Right lung (tissue), 5 donors: ENCODE measurements around the gene GLIPR2. TPM values are rescaled to one million over a fixed set of nuclear protein-coding genes. Genes with fewer than 3 reads are reported as not detected.
"Not testable (repeated sequence)": the region's sequence is repeated elsewhere in the genome, so short reads cannot be mapped to it uniquely, and the experiment has no call there.

Experiments
- DNase-seq, 2 donors: peaks; one replicate each; pipeline ENCODE4 v3.0.0-alpha.2; 2013
- polyA plus RNA-seq, 5 donors: library from polyadenylated mRNA; unstranded; fragments of 120-200 nt; gene quantifications; one replicate each; pipeline versions ENCODE4 v1.2.1 to v1.2.3, GENCODE V29; 2013; ENCODE audit warnings: inconsistent platforms in 1 of 5, low replicate concordance in 1 of 5; ENCODE audit not compliant: insufficient read length in 5 of 5, insufficient read depth in 1 of 5

Gene GLIPR2
- polyA plus RNA-seq, 5 donors: 32.3 to 42.8 (median 39.4) TPM

DNA sequence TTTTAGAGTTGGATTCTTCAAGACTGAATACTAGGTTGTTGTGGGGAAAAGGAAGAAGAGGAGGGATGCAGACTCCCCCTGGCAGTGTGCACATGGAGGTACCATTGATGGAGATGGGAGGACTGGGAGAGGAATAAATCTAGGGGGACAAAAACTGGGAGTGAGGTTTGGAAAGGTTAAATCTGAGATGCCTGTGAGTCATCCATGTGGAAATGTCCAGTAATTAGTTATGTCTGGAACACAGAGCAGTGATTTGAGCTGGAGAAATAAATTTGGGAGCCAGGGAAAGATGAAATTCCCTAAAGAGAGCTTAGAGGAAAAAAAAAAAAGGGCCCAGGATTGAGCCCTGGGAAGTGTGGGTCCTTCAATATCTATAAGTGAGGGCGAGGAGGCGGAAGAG is 24.7 kb downstream of the GLIPR2 start:
- DNase-seq: no peak

DNA sequence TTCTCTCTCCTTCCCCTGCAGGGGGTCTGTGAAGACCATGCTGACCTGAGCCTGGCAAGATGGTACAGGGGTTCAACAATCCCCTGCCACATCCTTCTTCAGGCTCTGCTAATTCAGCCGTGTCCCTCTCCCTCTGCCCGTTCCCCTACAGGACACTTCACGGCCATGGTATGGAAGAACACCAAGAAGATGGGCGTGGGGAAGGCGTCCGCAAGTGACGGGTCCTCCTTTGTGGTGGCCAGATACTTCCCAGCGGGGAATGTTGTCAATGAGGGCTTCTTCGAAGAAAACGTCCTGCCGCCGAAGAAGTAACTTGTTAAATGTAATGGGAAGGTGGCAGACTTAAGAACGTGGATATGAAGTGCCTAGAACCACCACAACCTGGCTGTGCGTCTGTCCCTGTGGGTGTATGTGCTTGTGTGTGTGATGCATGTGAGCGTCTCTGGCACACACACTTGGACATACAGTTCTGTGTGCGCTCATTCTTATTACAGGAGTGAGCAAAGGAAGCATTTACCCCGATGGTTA is 25.7 kb downstream of the GLIPR2 start:
- DNase-seq: no peak

DNA sequence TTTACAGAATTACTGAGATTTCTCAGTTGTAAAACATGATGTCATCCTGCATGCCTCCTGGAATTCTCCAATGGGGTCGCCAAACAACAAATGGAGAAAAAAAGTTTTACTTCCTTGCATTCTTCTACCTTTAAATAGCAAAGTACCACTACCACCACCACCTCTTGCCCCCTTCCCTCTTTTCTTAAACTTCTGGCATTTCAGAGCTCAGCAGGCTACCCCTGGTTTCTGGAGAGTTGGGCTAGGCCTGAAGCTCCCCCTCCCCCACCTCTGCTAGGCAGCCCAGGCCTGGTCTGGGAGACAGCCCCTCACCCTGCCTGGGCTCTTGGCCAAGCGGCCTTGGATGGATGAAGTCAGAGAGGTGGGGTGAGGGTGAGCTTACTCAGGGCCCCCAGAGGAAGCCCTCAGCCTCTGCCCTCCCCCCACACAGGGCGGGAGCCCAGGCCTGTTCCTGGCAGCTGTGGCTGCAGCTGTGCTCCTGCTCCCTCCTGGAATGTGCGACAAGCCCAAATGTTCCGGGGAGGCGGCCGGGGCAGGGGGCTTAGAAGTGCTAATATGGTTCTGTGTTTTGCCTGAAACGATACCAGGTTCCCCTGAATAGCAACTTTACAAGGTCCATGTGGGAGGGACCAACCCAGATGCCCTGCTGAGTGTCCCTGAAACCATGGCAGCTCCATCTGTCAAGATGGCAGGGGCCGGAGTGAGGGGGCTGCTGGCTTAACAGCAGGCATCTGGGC is 26.7 kb downstream of the GLIPR2 start:
- peak; percentile 86 to 87 for DNase-seq

DNA sequence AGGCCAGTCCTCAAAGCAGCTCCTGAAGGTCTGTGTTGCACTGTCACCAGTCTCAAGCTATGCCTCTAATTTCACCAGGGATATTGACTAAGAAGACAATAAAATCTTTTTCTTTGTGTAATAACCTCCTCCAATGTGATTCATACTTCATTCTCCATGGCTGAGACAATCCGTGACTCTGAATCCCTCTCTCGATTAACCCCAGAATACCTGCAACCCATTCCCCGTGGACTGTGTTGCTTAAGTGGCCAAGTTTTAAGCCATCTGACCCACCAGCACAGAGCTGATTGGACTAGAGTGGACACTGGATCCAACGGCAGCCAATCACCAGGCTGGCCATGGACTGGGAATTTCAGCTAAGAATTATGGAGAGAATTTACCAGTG is 27.2 kb downstream of the GLIPR2 start:
- no peak for DNase-seq

DNA sequence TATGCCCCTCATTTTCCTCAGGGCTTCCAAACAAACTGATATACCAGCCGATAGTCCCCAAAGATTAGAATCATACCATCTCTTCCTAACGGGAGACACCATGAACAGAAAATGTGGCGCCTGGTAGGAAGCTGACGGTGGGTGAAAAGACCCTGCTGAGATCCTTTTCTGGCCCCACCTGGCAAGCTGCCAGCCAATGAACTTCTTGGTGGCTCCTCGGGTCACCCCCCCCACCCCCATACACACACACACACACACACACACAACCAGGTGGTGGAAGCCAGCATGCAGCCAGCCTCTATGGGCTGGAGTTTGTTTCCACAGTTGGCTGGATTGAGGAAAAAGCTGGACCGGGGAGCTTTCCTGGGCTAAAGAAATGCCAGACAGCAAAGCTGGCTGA is 27.8 kb downstream of the GLIPR2 start:
- DNase-seq: no peak

DNA sequence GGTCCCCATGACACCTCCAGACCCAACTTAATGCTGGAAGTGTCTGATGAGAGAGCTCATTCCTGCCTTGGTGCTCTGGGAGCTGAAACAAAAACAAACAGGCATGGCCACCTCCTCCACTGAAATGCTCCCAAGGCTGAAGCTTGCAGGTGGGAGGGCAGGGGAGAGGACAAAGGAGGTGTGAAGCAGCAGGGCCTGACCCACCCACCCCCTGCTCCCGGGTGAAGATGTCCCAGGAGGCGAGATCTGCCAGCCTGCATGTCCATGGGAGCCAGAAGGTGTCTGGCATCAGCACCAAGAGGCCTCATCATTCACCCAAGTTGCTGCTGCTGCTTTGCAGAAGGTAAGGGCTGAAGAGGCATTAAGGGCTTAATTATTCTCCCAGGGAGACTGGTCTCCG is 28.5 kb downstream of the GLIPR2 start:
- DNase-seq: no peak

DNA sequence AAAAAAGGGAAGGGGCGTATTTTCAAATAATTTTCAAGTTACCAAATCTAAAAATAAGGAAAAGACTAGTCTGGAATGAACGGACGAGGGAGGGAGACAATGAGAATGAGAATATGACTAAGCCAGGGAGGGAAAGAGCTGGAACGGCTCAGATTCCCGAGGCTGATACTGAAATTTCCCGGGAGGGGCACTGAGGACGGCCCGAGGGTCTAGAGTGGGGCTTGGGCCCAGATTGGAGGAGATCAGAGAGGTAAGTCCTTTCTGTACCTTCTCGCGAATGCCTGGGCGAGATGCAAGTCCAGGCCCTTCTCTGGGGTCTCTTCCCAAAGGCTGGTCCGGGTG is 29.3 kb downstream of the GLIPR2 start:
- DNase-seq: no peak

DNA sequence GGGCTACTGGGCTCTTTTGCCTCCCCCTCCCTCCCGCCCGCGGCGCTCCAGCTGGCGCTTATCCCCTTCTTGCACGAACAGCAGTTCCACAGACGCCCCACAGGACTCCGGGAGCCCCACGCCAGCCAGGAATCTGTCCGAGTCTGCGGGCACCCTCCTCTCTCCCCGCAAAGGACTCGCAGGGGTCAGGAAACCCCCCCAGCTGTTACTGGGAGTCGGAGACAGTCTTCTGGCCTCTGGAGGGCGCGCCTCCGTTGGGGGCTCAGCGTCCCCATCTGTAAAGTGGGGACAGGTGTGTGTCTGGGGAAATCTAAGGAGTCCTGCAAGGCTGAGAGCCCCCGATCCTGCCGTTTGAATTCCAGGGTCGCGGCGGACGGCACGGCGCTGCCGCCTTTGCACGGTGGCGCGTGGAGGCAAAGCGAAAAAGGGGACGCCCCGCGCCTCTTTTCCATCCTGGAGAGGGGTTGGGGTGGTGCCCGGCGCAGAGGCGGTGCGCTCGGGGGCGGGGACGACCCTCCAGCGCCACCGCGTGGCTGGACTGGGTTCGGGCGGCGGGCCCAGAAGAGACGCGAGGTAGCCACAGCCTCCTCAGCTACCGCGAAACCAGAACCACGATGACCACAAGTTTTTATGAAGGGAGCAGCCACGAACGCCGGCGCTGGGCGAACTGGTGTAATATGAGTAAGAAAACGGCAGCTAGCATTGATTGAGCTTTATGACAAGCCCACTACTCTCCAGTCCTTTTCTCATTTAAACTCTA is 29.8 kb downstream of the GLIPR2 start:
- peak; percentile 74 to 78 for DNase-seq

DNA sequence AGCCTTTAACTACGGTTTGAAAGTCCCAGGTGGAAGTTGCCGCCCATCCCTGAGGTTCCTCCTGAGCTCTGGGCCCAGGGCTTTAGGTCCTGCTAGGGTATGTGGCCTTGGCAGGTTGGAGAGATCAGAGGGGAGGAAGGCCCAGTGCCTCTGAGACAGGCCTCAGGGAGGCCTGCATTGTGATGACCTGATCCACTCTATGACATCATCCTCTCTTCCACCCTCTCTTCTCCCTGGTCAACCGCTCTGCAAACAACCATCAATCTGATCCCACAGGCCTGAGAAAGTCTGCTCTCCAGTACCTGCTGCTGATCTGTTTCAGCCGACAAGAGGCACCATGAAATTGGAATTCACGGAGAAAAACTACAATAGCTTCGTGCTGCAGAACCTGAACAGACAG is 32.6 kb downstream of the GLIPR2 start, which contains the start of gene CCIN:
Gene CCIN, plus strand, starts transcription at position 223 of the 400 bp plus-strand sequence. Its CDS starts 115 bp downstream, at position 338.
- DNase-seq: no peak

DNA sequence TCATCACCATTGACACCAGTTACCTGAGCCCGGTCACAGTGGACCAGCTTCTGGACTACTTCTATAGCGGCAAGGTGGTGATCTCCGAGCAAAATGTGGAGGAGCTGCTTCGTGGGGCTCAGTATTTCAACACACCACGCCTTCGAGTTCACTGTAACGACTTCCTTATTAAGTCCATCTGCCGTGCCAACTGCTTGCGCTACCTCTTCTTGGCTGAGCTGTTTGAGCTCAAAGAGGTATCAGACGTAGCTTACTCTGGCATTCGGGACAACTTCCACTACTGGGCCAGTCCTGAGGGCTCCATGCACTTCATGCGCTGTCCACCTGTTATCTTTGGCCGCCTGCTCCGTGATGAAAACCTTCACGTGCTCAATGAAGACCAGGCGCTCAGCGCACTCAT is 33.2 kb downstream of the GLIPR2 start:
- DNase-seq: no peak

DNA sequence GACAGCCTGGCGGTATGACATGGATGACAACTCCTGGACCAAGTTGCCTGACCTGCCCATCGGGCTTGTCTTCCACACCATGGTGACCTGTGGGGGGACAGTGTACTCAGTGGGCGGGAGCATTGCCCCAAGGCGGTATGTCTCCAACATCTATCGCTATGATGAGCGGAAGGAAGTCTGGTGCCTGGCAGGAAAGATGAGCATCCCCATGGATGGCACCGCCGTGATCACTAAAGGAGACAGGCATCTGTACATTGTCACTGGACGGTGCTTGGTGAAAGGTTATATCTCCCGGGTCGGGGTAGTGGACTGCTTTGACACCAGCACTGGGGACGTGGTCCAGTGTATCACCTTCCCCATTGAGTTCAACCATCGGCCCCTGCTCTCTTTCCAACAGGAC is 34.0 kb downstream of the GLIPR2 start:
- DNase-seq: no peak

DNA sequence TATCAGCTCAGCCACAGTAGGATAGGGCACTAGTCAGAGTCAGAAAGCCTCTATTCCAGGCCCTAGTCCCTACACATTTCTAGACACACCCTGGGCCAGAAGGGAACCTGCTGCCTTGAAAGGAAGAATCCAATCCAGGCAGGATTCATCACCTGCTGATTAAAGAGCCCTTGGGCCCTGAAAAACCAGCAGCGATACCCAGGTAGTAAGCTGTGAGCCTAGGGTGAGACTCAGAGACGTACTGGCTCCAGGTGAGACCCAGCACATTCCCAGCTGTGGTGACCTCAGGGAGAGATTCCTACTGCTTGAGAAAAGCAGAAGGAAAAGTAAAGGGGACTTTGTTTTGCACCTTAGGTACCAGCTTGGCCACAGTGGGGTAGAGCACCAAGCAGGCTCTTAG is 37.3 kb downstream of the GLIPR2 start:
- DNase-seq: no peak

DNA sequence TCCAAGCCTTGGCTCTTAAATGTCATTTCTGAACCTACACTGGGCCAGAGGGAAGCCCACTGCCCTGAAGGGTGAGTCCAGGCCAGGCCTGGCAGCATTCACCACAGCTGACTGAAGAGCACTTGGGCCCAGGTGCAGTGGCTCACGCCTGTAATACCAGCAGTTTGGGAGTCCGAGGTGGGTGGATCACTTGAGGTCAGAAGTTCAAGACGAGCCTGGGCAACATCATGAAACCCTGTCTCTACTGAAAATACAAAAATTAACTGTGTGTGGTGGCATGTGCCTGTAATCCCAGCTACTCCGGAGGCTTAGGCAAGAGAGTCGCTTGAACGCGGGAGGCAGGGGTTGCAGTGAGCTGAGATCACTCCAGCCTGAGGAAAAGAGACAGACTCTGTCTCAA is 37.7 kb downstream of the GLIPR2 start:
- no peak for DNase-seq

DNA sequence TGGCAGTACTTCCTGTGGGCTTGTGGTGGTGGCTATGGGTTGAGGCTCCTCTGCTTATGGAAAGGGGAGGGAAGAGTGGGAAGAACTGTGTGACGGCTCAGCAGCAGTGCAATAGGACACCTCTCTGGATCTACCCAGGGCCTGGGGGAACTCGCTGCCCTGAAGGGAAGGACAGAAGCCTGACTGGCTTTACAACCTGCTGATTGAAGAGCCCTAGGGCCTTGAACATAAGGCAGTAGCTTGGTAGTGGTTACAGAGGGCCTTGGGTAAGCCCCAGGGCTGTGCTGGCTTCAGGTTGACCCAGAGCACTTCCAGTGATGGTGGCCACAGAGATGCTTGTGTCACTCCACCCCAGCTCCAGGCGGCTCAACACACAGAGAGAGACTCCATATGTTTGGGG is 38.2 kb downstream of the GLIPR2 start:
- DNase-seq: no peak

DNA sequence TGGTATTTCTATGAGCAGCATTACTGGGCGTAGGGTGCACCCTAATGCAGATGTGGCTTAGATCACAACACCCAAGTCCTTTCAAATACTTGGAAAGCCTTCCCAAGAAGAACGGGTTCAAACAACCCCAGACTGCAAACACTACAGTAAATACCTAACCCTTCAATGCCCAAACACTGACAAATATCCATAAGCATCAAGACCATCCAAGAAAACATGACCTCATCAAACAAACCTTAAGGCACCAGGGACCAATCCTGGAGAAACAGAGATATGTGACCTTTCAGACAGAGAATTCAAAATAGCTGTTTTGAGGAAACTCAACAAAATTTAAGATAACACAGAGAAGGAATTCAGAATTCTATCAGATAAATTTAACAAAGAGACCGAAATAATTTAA is 38.7 kb downstream of the GLIPR2 start:
- DNase-seq: not testable (repeated sequence)

DNA sequence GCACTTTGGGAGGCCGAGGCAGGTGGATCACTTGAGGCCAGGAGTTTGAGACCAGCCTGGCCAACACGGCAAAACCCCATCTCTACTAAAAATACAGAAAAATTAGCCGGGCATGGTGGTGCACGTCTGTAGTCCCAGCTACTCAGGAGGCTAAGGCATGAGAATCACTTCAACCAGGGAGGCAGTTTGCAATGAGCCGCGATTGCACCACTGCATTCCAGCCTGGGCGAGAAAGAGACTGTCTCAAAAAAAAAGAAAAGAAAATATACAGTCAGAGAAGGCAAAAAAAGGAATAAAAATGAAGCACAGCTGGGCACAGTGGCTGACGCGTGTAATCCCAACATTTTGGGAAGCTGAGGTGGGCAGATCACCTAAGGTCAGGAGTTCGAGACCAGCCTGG is 40.0 kb downstream of the GLIPR2 start:
- DNase-seq: not testable (repeated sequence)

DNA sequence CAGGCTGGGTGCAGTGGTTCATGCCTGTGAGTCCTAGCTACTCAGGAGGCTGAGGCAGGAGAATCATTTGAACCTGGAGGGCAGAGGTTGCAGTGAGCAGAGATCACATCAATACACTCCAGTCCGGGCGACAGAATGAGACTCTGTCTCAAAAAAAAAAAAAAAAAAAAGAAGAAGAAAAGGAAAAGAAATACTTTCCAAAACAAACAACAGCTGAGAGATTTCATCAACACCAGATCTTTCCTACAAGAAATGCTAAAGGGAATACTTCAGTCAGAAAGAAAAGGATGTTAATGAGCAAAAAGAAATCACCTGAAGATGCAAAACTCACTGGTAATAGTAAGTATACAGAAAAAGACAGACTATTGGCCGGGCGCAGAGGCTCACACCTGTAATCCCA is 41.0 kb downstream of the GLIPR2 start:
- DNase-seq: no peak

DNA sequence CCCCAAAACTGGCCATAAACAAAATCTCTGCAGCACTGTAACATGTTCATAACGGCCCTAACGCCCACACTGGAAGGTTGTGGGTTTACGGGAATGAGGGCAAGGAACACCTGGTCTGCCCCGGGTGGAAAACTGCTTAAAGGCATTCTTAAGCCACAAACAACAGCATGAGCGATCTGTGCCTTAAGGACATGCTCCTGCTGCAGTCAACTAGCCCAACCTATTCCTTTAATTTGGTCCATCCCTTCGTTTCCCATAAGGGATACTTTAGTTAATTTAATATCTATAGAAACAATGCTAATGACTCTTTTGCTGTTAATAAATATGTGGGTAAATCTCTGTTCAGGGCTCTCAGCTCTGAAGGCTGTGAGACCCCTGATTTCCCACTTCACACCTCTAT is 43.7 kb downstream of the GLIPR2 start:
- DNase-seq: not testable (repeated sequence)

DNA sequence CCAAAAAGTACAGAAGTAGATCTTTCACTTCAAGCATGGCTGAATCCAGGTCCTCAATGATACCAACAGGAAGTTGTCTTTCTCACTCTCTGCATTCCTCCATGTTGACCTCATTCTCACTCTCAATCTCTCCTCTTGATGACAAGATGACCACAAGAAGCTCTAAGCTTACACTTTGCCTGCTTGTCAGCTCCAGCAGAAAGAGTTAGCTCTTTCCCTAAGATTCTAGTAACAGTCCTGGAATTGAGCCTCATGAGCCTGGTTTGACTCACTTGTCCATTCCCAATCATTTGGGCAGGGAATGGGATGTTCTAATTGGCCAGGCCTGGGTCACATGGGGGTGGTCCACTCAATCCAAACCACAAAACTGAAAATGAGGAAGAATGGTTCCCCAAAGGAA is 50.9 kb downstream of the GLIPR2 start:
- DNase-seq: no peak

DNA sequence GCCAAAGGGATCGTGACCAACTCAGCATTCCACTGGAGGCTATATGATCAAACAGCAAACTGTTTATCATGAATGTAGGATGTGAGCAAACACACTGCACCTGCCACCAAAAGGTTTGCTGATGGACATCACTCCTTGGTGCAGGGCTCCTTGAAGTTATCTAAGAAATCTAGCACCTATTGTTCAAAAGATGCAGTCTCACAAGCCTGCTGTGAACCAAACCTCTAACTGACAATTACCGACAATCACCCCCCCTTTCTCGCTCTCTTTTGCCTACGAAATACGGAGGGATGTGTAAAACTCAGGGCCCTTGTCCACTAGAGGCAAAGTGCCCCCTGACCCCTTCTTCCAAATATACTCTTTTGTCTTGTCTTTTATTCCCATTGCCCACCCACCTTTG is 51.7 kb downstream of the GLIPR2 start:
- no peak for DNase-seq

DNA sequence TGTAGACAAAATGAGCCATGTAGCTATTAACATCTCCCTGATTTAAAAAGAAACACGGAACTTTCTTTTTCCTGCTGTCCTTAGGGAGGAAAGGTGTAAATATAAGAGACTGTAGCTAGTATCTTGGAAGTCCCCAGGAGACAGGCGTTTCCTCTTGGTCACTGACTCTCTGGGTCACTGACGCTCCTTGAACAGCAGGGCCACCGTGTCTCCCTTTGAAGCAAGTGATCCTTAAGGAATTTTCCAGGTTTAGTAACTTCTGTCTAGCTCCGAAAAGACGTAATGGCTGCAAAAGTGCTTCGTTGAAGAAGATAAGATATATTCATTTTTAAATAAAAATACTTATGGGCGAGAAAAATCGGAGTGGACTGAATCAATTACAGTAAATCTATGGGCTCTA is 53.4 kb downstream of the GLIPR2 start:
- peak in 1 of 2 donors; percentile 2 for DNase-seq

DNA sequence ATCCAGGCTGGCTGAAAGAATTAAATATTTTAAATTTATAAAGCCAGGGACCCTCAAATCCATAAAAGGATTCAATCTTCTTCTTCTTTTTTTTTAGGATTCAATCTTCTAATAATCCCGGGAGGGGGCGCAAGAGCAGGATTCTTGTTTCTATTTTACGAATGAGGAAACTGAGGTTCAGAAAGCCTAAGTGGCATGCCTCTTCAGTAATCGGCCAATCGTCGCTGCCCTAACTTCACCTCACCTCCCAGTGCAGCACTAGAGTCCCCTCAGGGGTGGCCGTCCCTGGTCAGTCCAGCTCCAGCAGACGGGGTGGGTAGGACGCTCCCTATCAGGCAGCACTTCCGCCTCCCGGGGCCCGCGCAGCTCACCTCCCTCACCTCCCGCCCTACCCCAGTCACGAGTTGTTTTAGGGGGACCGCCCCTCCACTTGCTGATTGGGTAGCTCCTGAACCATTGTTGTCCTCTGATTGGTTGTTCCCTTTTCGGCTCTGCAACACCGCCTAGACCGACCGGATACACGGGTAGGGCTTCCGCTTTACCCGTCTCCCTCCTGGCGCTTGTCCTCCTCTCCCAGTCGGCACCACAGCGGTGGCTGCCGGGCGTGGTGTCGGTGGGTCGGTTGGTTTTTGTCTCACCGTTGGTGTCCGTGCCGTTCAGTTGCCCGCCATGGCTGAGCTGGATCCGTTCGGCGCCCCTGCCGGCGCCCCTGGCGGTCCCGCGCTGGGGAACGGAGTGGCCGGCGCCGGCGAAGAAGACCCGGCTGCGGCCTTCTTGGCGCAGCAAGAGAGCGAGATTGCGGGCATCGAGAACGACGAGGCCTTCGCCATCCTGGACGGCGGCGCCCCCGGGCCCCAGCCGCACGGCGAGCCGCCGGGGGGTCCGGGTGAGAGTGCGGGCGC is 54.1 kb downstream of the GLIPR2 start, which contains the start of gene CLTA:
Gene CLTA, plus strand, starts transcription at position 534 of the 902 bp plus-strand sequence. Its CDS starts 136 bp downstream, at position 670.
- peak; percentile 94 to 96 for DNase-seq
